GM23338 (cell line): ENCODE measurements around the gene NDRG3. TPM values are rescaled to one million over a fixed set of nuclear protein-coding genes. Genes with fewer than 3 reads are reported as not detected.

Source experiments
- ATAC-seq: fragments of 200-7000 bp; cut with Tn5 transposase; 3 replicates; pipeline ENCODE4 v1.9.1; 2020
- DNase-seq: peaks from one replicate; pipeline ENCODE4 v3.0.0-alpha.2; 2015; ENCODE audit warnings: low spot score
- H2AFZ ChIP-seq: fragments of 200-600 bp; sonication (generic); 2 replicates; pipeline ENCODE4 v1.8.0; 2016; ENCODE audit warnings: antibody characterized with exemption, mild to moderate bottlenecking, moderate library complexity
- H3F3A ChIP-seq: fragments of 200-600 bp; sonication (generic); replicated peaks from 2 replicates; pipeline ENCODE4 v1.8.0; 2017; ENCODE audit warnings: antibody characterized with exemption, mixed run types, low read depth
- H3K27ac ChIP-seq: fragments of 200-600 bp; sonication (generic); 2 replicates; pipeline ENCODE4 v1.6.1; 2016; ENCODE audit warnings: low read depth
- H3K27me3 ChIP-seq: fragments of 200-600 bp; sonication (generic); 2 replicates; pipeline ENCODE4 v1.8.0; 2016; ENCODE audit warnings: mild to moderate bottlenecking, mixed run types, moderate library complexity; ENCODE audit not compliant: insufficient read depth
- H3K36me3 ChIP-seq: fragments of 200-600 bp; sonication (generic); 2 replicates; pipeline ENCODE4 v1.8.0; 2016; ENCODE audit warnings: mild to moderate bottlenecking; ENCODE audit not compliant: insufficient read depth
- H3K4me1 ChIP-seq: fragments of 200-600 bp; sonication (generic); 2 replicates; pipeline ENCODE4 v1.8.0; 2016; ENCODE audit warnings: mild to moderate bottlenecking, moderate library complexity; ENCODE audit not compliant: insufficient read depth
- H3K4me2 ChIP-seq: fragments of 200-600 bp; sonication (generic); 2 replicates; pipeline ENCODE4 v1.7.1; 2017; ENCODE audit warnings: mixed run types
- H3K4me3 ChIP-seq: fragments of 200-600 bp; sonication (generic); 2 replicates; pipeline ENCODE4 v1.6.1; 2016; ENCODE audit warnings: mixed run types
- H3K79me2 ChIP-seq: fragments of 200-600 bp; sonication (generic); replicated peaks from 2 replicates; pipeline ENCODE4 v1.8.0; 2017; ENCODE audit warnings: mild to moderate bottlenecking; ENCODE audit not compliant: insufficient read depth
- H3K9me2 ChIP-seq: fragments of 200-600 bp; sonication (generic); 2 replicates; pipeline ENCODE4 v1.8.0; 2017; ENCODE audit not compliant: insufficient read depth
- H4K20me1 ChIP-seq: fragments of 200-600 bp; sonication (generic); replicated peaks from 2 replicates; pipeline ENCODE4 v1.8.0; 2017; ENCODE audit warnings: mild to moderate bottlenecking; ENCODE audit not compliant: insufficient read depth
- H3K27ac Mint-ChIP-seq: 2 replicates; pipeline ENCODE4 v1.8.0; 2020; ENCODE audit warnings: inconsistent platforms, mild to moderate bottlenecking, moderate library complexity, mixed read lengths
- H3K27me3 Mint-ChIP-seq: 3 replicates; pipeline ENCODE4 v1.8.0; 2022; ENCODE audit warnings: low read depth, mild to moderate bottlenecking, moderate library complexity, mixed read lengths, inconsistent platforms; ENCODE audit not compliant: insufficient read depth, poor library complexity
- H3K36me3 Mint-ChIP-seq: 3 replicates; pipeline ENCODE4 v1.8.0; 2021; ENCODE audit warnings: low read depth, mild to moderate bottlenecking, inconsistent platforms, moderate library complexity, mixed read lengths
- H3K4me1 Mint-ChIP-seq: 3 replicates; pipeline ENCODE4 v1.8.0; 2020; ENCODE audit warnings: mild to moderate bottlenecking, inconsistent platforms, mixed read lengths
- H3K4me3 Mint-ChIP-seq: 3 replicates; pipeline ENCODE4 v1.8.0; 2021; ENCODE audit warnings: moderate library complexity, mild to moderate bottlenecking, inconsistent platforms, mixed read lengths
- H3K9me3 Mint-ChIP-seq: 3 replicates; pipeline ENCODE4 v1.8.0; 2020; ENCODE audit warnings: moderate library complexity, mild to moderate bottlenecking, inconsistent platforms, mixed read lengths
- CREB1 ChIP-seq: fragments of 250-450 bp; sonication (Bioruptor Pico); IDR thresholded peaks from 2 replicates; pipeline ENCODE4 v1.5.0; 2020; ENCODE audit warnings: low read depth, mild to moderate bottlenecking, moderate library complexity
- CTCF ChIP-seq, 2 experiments: fragments of 200-600 bp in 1 of 2; sonication (generic) in 1 of 2; conservative IDR thresholded peaks; 2 replicates each; pipeline versions ENCODE4 v1.5.1 to v1.6.1; 2016 to 2017; ENCODE audit warnings: antibody characterized with exemption in 2 of 2, low read depth in 2 of 2, mild to moderate bottlenecking in 2 of 2, moderate library complexity in 1 of 2
- EZH2 ChIP-seq: fragments of 200-600 bp; sonication (generic); IDR thresholded peaks from one replicate; pipeline ENCODE4 v1.8.0; 2017; ENCODE audit warnings: antibody characterized with exemption, mild to moderate bottlenecking, low read depth; ENCODE audit not compliant: unreplicated experiment
- EZH2phosphoT487 ChIP-seq: fragments of 200-600 bp; sonication (generic); IDR thresholded peaks from one replicate; pipeline ENCODE4 v1.8.1; 2018; ENCODE audit warnings: antibody characterized with exemption; ENCODE audit not compliant: unreplicated experiment
- JUNB ChIP-seq: IDR thresholded peaks from one replicate; pipeline ENCODE4 v1.6.1; 2016; ENCODE audit warnings: antibody characterized with exemption; ENCODE audit not compliant: unreplicated experiment
- POLR2AphosphoS5 ChIP-seq: IDR thresholded peaks from 2 replicates; pipeline ENCODE4 v1.6.1; 2016; ENCODE audit warnings: antibody characterized with exemption, low read depth
- REST ChIP-seq: IDR thresholded peaks from one replicate; pipeline ENCODE4 v1.6.1; 2018; ENCODE audit warnings: antibody characterized with exemption; ENCODE audit not compliant: unreplicated experiment
- ZNF114 ChIP-seq: fragments of 250-450 bp; sonication (Bioruptor Pico); IDR thresholded peaks from 2 replicates; pipeline ENCODE4 v1.5.0; 2020; ENCODE audit warnings: mild to moderate bottlenecking, moderate library complexity
- ZNF331 ChIP-seq: fragments of 250-450 bp; sonication (Bioruptor Pico); IDR thresholded peaks from 2 replicates; pipeline ENCODE4 v1.5.0; 2020; ENCODE audit warnings: low read depth, mild to moderate bottlenecking, moderate library complexity
- ZNF462 ChIP-seq: fragments of 250-450 bp; sonication (Bioruptor Pico); IDR thresholded peaks from 2 replicates; pipeline ENCODE4 v1.5.0; 2020; ENCODE audit warnings: mild to moderate bottlenecking, moderate library complexity
- polyA plus RNA-seq: library from polyadenylated mRNA; unstranded; fragments of >200 nt; fragmentation: Nextera tagmentation; extraction: Ambion mirVana; gene quantifications from 2 replicates; pipeline ENCODE4 v1.2.1, GENCODE V29; 2016
- total RNA-seq: library from RNA; depleted of rRNA; stranded (reverse); fragments of >200 nt; shearing (Covaris generic); gene quantifications from 2 replicates; pipeline ENCODE4 v1.2.3, GENCODE V29; 2014

NDRG3 gene
- total and polyA plus RNA-seq, 2 experiments from 2014 or later: 18.6 to 24.0 TPM

- H3K36me3 ChIP-seq: no peaks in the 10 kb centered on the region
- ATAC-seq: no peak
- no peaks in the 10 kb centered on the region for H3K9me2 ChIP-seq
- no peak overlapping the region for H3K27ac Mint-ChIP-seq
- H3K4me1 Mint-ChIP-seq: peaks cover 35% of the 10 kb centered on the region
- no peaks in the 10 kb centered on the region for H3K36me3 Mint-ChIP-seq
- H3K4me1 ChIP-seq: no peaks in the 10 kb centered on the region; the same call in 1 of the 2 replicates
- no peak overlapping the region for H2AFZ ChIP-seq
- H3K4me3 ChIP-seq: no peak overlapping the region
- no peak overlapping the region for H3K4me2 ChIP-seq
- H3F3A ChIP-seq: peaks cover 13% of the 10 kb centered on the region; the same call in 1 of the 2 replicates
- peaks cover 26% of the 10 kb centered on the region for H3K27me3 Mint-ChIP-seq
- DNase-seq: no peak
- peaks cover 7% of the 10 kb centered on the region; the same call in 1 of the 2 replicates for H3K79me2 ChIP-seq
- no peak overlapping the region for H3K4me3 Mint-ChIP-seq
- H4K20me1 ChIP-seq: no peaks in the 10 kb centered on the region; the same call in 1 of the 2 replicates
- peaks cover 2% of the 10 kb centered on the region; the same call in 1 of the 3 replicates for H3K9me3 Mint-ChIP-seq
- TF ChIP-seq EZH2phosphoT487 (no peak), CTCF (conservative IDR thresholded peaks at IDR 0.05; ENCODE audit: low read depth in 2 of 2) (no peak), ZNF114 (CRISPR knock-in tag) (no peak), JUNB (no peak), EZH2 (no peak)
- no peaks in the 10 kb centered on the region for H3K27me3 ChIP-seq
- H3K27ac ChIP-seq: no peak overlapping the region
These were observed 31.3 kb upstream of the NDRG3 start for GRCh38 chr20:36777167-36777566.

GRCh38 chr20:36775826-36776225, 29.9 kb upstream of the NDRG3 start:
- Histone ChIP-seq H3K27ac (no peak overlapping the region), H3K27me3 (no peaks in the 10 kb centered on the region), H3K4me1 (no peaks in the 10 kb centered on the region; the same call in 1 of the 2 replicates), H3K4me2 (no peak overlapping the region), H3K36me3 (no peaks in the 10 kb centered on the region), H4K20me1 (no peaks in the 10 kb centered on the region; the same call in 1 of the 2 replicates), H2AFZ (no peak overlapping the region), H3F3A (peaks cover 13% of the 10 kb centered on the region; the same call in 1 of the 2 replicates), H3K4me3 (no peak overlapping the region), H3K9me2 (no peaks in the 10 kb centered on the region), H3K79me2 (peaks cover 7% of the 10 kb centered on the region; the same call in 1 of the 2 replicates)
- TF ChIP-seq ZNF462 (no peak), REST (no peak), CREB1 (no peak), POLR2AphosphoS5 (no peak), EZH2 (no peak), ZNF331 (CRISPR knock-in tag) (no peak)
- Mint-ChIP-seq H3K36me3 (peaks cover 1% of the 10 kb centered on the region; the same call in 2 of the 3 replicates), H3K9me3 (peaks cover 2% of the 10 kb centered on the region; the same call in 1 of the 3 replicates), H3K27ac (no peak overlapping the region; the same call in 1 of the 2 replicates), H3K27me3 (peaks cover 26% of the 10 kb centered on the region), H3K4me3 (no peak overlapping the region), H3K4me1 (peaks cover 35% of the 10 kb centered on the region)
- DNase-seq (no peak), ATAC-seq (no peak)
